Prostate gland (tissue), 1 donor: Measurements from ENCODE around the gene CARS1.

Experiments
- POLR2A ChIP-seq: fragments of 450-650 bp; IDR thresholded peaks from one replicate; pipeline ENCODE4 v1.6.1; 2016; ENCODE audit warnings: antibody characterized with exemption, mild to moderate bottlenecking
- POLR2AphosphoS5 ChIP-seq: sonication (generic); formaldehyde crosslinking; IDR thresholded peaks from one replicate; pipeline ENCODE4 v1.6.1; 2017; ENCODE audit warnings: antibody characterized with exemption

GRCh38 chr11:2996976-2997375 lies 60.2 kb downstream of the CARS1 start:
- no peak for TF ChIP-seq POLR2A
- no peak for TF ChIP-seq POLR2AphosphoS5
